NCI-H345 (cell line): ENCODE results near the gene TCF3.
"Not testable (repeated sequence)": the region's sequence is repeated elsewhere in the genome, so short reads cannot be mapped to it uniquely, and the experiment has no call there.

Experiments
- DNase-seq: peaks from one replicate; lab custom pipeline; 2025; lab: John Stamatoyannopoulos, UW

The TCF3 gene

DNA sequence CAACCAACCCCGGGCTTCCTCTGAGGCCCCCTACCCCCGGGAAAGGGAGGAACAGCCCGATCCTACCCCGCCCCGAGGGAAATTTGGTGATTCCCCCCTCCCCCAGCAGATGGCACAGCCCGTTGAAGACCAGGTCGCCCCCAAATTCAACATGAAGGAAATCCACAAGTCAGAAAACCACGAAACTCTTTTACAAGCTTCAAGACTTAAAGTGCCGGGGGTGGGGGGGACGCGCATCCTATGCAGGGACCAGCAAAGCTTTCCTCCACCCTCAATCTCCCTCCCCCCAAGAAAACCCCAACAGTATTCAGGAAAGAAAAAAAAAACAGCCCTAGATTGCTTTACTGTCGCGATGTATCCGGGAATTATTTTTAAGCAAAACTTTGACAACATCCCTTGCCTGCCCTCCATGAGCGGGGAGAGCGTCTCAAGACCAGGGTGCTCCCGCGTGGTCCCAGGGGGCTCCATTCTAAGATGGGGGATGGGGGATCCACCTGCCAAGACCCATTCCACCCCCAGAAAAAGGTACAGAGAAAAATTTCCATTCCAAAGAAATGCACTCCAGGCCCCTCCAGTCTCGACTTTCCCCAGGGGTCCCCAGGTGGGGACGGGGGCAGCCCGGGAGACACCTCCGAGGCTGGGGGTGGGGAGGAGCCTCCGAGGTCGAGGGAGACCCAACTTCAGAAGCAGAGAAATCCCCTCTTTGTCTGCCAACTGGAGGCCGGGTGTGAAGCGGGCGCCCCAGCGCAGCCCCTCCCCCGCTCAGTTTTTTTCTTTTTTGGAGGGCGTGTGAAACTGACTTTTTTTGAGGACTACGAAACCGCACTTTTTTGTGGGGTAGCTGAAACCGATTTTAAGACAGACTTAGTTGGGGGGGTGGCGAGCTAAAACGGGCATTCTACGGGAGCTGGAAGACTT, 1.5 kb downstream of the TCF3 start:
- DNase-seq: no peak

DNA sequence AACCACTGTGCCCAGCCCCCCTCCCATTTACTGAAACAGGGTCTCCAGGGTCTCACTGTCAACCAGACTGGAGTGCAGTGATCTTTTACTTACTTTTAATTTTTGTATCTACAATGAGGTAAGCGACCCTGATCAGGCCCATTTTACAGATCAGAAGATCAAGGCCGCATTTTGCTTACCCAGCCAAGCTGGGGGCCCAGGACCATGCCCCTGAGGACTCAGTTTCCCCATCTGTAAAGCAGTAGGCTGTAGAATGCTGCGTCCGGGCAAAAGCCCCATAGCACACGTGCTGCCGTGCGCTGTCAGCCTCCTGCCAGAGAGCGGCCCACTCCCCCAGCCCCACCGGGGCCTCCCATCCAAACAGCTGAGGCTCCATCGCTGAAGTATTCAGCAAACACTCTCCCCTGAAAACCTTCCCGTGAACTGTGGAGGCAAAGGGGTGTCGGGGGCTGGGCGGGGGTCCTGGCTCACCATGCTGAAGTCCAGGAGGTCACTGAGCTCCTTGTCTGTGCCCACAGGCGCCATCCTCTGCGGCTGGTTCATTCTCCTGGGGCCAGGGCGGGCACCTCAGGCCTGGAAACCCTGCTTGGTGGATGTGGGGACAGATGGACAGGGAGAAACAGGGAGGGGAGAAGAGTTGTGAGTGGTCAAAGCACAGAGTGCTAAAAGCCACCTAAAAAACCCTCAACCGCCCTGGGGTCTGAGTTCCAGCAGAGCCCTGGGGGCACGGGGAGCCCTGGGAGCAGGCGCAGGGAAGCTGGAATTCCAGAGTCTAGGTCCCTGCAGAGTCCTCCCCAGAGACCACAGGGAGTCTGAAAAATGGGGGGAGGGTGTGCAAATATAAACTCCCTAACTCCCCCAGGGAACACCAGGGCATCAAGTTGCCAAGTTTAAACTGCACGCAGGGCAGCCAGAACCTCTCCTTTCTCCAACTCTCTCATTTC, 2.4 kb downstream of the TCF3 start:
- no peak for DNase-seq

DNA sequence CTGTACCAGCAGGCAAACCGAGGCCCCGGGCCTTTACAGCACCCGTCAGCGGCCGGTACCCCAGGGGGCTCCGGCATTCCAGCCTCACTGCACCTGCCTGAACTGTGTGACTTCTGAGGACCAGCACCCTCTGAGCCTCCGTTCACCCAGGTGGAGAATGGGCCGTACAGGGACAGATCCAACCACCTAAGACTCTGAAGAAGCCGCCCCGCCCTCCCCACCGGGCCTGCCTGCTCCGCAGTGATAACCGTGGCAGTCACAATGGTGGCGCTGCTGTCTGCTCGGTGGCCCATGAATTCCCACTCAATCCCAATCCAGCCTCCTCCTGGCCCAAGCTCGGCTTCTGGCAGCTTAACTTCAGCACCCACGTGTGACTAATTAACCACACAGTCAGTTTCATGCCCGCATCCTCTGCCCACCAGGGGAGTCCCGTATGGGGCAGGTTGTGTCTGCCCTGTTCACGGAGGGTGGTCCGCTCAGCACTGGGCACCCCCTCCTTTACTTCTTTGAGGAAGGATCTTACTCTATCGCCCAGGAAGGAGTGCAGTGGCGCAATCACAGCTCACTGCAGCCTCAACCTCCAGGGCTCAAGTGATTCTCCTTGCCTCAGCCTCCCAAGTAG, 3.4 kb downstream of the TCF3 start:
- DNase-seq: no peak

DNA sequence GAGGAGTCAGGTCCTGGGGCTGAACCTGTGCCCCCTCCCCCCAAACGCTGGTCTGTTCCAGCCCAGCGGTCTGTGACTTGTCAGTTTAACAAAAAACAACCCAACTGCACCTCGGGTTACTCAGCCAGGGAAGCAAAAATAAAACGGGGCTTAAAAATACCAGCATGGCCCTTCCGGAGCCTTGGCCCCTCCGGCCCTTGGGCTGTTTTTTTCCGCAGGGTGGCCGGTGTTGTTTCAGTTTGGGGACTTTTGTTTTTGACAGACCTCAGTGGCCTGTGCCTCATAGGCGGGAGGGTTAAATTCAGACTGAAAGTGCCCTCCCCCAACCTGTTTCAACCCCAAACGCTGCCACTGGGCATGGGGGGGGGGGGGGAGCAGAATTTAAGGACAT, 4.0 kb downstream of the TCF3 start:
- no peak for DNase-seq

DNA sequence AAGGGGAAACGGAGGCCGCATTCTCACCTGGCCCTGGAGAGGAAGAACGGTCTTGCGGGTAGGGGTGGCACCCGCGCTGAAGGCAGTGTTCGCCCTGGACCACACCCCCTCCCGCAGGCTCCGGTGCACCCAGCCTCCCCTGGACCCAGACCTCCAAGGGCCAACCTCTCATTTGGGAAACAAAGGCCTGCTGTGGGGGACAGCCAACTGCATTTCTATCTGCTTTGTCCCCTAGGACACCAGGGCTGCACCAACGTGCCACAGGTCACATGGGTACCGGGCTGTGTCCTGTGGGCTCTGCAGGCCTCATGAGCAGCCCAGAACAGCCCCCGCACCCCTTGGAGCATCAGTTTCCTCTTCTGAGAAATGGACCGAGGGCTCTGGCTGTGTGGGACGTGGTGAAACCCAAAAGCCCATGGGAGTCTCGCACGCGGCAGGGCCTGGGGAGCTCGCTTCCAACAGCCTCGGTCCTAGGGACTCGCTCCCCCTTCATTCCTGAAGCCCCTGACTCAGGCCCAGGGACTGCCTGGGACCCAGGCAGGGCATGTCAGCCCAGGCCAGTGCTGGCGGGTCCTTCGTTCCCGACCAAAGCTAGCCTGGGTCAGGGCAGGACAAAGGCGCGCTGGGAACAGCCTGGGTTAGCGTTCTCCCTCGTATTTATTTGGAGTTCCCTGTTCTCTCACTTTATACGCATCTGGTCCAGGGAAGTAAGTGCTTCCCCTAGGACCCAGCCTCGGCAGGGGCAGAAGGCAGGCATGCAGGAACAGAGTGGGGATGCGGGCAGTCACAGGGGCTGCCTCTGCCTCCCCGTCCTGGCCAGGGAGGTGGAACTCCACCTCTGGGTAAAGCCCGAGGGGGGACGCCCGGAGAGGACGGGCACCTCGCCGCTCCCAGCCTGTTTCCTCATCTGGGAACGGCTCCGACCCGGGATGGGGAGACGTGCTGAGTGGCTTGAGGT, 4.6 kb downstream of the TCF3 start:
- no peak for DNase-seq

DNA sequence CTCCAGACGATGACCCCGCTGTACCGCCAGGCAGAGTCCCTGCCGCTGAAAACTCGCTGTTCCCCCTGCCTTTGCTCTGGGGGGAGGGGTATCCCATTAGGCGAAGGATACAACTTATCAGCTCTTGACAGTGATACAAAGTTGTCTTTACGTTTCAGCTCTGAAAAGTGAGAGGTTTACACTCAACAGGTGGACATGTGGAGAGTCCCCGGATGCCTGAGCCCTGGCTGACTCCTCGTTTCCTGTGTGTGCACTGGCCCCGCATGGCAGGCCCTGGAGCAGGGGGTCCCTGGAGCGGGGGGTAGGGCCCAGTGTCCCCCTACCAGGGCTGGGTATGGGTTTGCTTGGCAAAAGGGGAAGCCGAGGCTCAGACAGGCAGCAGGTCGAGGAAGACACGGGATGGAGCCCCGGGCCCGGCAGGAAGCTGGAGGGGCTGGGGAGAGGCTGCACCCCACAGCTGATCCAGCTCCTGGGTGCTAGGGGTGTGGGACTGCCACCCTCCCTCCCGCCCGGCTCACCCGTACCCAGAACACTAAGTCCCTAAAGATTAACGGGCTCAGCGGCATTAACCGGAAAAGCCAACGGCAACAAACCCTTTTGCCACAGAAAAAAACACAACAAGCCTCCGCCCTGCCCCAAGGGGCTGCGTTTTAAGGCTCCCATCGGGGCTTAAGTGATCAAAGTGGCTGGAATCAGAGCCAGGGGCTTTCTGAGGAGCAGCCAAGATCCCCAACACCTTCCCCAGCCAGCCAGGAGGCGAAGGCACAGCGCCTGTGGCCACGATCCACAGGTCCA, 5.6 kb downstream of the TCF3 start:
- DNase-seq: no peak

DNA sequence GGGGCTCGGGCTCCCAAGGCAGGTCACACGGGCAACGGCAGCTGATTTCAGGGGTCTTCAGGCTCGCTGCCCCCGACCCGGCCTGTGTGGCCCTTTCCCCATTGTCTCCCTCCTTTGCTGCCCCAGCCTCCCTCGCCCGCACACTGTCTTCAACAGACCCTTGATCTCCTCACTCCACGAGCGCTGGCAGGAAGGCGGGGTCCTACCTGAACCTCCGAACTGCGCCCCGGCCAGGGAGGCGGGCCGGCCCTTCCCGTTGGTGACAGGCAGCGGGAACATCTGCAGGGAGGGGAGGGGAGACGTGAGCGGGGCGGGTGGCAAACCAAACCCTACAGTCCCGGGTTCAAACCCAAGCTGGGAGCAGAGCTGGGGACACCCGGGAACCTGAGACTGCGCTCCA, 6.3 kb downstream of the TCF3 start:
- DNase-seq: no peak

DNA sequence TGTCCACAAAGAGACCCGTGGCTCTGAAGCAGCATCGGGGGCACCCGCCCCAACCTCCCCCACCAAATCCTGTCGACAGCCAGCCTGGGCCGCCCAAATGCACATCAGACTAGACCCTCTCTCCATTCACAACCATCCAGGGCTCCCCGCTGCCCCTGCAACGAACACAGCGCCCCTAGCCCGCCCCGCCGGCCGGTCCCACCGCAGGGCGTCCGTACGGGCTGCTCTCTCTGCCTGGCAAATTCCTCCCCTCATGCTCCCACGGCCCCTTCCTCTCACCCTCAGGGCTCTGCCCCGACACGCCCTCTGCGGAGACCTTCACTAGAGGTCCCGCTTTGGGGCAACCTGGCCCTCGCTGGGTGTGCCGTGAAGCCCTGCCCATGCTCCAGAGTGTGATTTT, 7.1 kb downstream of the TCF3 start:
- no peak for DNase-seq

DNA sequence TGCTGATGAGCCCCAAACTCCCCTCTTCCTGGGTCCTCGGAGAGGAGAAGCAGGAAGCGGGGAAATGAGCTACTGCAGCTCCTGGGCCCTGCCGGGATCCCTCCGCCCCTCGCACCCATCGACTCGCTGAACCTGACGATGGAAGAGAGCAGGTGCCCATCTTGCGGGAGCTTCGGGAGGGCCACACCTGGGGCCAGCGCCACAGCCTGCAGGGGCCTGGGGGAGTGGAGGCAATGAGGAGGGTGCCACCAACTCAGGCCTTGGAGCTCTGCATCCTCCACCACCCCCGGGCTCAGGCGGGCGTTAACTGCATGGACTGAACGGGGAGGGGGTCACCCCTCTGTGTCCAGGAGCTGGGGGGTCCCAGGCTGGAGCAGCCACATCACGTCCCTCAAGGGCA, 8.3 kb downstream of the TCF3 start:
- no peak for DNase-seq

DNA sequence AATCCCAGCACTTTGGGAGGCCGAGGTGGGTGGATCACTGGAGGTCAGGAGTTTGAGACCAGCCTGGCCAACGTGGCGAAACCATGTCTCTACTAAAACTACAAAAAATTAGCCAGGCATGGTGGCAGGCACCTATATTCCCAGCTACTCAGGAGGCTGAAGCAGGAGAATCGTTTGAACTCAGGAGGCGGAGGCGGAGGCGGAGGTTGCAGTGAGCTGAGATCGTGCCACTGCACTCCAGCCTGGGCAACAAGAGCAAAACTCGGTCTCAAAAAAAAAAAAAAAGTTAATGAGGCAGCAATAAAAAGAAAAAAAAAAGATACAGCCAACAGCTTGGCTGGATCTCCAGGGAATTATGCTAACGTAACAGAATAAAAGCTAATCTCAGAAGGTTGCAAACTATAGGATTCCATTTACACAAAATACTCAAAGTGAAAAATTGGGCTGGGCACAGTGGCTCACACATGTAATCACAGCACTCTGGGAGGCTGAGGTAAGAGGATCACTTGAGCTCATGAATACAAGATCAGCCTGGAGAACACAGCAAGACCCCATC, 11.4 kb downstream of the TCF3 start:
- DNase-seq: not testable (repeated sequence)

DNA sequence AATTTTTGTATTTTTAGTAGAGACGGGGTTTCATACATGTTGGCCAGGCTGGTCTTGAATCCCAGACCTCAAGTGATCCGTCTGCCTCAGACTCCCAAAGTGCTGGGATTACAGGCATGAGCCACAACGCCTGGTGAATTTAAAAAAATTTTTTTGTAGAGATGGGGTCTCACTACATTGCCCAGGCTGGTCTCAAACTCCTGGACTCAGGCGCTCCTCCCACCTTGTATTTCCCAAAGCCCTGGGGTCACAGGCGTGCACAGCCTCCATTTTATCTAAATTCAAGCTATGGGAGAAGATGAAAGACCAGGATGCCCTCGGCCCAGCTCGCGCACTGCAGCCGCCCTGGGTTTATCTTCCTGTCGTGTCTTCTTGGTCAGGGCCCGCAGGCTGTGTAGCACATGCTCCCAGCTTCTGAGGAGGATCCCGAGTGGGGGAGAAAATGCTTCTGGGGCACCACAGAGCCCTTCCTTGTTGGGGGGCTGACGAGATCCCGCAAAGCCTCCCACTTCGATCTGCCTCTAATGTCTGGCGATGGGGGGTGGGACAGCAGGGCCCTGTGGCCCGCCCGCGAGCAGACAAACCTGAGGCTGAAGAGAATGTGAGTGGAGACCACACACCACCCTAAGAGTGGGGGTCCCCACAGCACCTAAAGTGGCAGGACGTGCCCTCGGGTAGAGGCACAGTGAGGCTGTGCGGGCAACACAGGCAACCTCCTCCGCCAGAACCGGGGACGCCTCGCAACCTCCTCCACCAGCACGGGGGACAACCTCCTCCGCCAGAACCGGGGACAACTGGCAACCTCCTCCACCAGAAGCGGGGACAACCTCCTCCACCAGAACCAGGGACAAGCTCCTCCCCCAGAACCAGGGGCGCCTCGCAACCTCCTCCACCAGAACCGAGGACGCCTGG, 15.8 kb downstream of the TCF3 start:
- DNase-seq: no peak

DNA sequence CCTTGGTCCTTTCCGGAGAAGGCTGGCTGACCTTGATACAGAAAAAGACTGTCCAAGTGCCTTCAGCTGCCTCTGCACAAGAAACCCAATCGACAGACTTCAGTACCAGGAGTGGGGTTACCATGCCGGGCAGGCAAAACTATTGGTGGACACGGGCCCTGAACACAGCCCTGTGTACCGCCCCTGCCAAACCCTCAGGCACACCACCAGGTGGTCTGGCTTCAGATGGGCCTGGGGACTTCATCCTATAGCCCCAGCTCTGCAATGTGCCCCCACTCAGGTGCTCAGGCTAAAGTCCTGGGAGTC, 17.5 kb downstream of the TCF3 start:
- no peak for DNase-seq

DNA sequence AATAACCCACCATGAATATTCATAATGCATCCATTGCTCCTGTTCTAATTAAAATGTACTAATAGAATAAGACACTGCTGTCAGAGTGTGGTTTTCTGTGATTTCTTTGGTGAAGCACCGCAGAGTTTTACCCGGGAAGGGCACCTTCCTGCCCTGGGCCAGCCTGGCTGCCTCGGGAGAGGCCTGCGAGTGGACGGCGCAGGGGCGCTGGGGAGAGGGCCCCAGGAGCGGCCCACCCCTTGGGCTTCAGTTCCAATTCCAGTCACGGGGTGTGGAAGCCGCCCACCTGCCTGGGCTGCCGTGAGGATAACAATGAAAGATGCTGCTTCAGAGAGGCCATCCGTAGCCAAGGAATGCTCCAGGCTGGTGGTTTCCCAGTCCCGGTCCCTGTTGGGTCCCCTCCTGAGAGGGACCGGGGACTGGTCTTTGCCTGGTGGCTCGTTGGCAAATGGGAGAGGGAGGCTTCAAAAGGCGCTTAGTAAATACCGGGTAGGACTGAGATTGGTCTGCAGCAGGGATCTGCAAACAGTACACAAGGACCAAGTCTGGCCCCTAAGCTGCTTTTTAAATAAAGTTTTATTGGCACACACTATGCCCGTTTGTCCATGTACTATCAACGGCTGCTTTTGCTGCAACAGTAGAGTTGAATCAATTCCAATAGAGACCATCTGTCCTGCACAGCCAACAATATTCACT, 18.0 kb downstream of the TCF3 start:
- no peak for DNase-seq

DNA sequence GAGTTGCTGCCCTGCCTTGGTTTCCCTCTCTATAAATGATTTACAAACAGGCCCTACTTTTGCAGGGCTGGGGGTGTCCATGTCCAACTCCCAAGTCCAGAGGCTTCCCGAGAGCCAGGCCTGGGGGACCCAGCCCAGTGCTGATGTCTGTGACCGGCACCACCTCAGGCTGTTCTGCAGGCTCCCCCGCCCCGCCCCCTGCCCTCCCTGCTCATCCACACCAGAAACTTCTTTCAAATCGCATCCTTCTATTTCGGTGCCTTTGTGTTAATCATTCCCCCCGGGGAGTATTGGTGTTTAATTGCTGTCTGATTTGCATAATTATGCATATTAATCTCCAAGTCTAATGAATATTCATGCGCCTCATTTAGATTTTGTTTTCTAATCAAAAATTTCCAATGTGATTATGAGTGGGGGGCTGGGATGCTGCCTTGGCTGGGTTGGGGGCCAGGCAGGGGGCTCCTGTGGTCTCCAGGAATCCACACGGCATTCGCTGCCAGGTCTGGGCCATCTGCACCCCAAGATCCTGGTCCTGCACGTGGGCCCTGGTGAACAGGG, 19.1 kb downstream of the TCF3 start:
- no peak for DNase-seq

DNA sequence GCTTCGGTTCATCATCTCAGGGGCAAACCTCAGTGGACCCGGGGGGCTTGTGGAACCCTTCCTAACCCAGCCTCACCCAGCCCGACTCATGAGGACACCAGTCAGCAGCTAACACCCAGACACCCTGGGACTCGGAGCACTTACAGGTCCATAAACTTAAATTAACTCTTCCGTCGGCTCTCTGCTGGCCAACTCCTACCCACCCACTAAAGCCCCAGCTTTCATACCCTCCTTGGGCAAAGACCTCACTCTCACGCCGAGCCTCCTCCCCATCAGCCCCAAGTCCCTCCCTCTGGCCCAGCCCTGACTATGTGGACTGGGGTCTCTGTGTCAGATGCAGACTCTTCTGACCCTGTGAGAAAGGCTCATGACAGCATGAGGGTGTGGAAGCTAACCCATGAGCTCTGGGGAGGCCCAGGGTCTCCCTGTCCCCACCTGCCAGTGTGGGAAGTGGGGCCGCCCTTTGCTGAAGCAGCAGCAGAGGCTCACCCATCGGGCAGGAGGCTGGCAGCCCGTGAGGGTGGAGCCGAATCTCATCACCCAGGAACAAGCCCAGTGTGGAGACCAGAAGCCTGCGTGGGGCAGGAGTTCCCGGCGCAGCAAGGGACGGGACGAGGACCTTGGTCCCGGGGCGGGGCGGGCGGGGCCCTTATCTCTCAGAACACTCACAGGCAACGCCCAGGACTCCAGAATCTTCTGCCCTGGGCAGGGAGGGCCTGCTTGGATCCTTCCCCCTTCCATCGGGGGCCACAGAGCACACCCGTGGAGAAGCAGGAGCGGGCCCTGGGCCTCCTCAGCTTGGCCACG, 19.8 kb downstream of the TCF3 start:
- DNase-seq: no peak

DNA sequence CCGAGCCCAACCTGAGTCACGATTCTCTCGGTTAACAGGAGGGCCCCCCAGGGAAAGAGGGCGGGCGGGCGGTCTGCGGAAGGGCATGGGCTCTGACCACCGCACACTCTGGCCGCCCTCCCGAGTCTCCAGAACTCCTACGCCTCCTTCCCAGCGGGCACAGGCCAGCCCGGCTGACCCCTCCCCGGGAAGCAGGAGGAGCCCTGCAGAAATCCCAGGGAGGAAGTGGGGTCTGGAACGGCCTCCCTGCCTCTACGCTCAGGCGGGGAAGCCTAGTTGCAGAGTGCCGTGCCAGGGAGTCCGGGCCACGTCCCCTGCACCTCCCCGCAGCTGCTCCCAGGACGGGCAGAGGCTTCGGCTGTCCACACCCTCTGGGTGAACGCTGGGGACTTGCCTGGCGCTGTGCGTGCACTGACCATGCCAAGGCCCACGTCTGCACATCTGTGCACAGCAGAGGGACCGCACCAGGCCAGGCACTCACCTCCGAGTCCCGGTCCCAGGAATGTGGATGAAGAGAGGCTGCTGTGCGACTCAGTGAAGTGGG, 20.8 kb downstream of the TCF3 start:
- no peak for DNase-seq

DNA sequence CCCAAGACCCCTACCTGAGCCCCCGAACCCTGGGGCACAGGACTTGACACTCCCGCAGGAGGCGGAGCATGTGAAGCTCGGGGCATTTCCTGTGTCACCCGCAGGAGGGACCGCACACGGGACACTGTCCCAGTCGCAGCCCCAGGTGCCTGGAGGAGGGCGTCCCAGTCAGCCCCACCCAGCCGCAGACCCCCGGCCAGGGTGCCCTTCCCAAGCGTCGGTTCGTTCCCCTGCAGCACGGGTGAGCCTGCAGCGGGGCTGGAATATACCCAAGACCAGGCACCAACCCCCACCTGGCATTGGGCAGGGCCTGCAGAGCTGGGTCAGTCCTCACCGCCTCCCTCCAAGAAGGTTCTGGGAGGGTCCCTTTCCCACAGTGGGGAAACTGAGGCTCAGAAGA, 21.6 kb downstream of the TCF3 start:
- no peak for DNase-seq
